ENCODE data around the gene CTXND1.

Gene CTXND1

DNA sequence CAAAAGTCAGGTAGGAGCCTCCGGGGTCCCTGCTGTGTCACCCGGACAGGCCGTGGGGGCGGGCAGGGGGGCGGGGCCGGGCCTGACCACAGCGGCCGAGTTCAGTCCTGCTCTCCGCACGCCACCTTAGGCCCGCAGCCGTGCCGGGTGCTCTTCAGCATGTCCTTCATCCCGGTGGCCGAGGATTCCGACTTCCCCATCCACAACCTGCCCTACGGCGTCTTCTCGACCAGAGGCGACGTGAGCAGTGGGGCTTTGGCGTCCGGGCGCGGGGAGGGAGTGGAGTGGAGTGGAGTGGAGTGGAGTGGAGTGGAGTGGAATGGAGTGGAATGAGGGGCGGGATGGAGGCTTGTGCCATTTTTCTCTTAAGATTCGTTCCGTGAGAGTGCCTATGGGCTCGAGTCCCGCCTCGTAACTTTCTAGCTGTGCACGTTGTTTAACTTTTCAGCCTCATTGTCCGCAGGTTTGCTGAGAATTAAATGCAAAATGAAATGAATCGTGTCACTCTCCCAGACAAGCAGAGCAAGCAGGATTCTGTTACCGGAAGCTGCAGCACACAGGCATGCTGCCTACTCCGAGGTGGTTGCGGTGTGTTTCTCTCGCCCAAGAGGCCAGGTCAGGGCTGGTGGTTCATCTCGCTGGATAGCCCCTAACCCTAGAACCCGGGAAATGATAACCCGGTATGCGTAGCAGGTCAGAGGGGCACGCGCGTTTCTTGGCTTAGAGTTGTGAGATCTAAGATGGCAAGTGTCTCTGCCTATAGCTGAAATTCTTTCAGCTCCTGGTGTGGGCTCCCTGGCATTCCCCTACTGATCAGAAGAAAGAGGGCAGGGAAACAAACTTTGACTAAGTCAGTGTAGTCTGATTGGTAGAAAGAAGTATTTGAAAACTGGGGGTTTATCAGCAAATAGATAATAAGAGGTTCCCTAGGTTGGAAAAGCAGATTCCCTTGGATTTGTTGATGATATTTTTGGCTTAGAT lies 98.8 kb downstream of the CTXND1 start, which contains the start of gene FAH:
FAH (plus strand) TSS at position 104 of the 981 bp plus-strand sequence; CDS start at position 160, 56 bp downstream.
- Histone ChIP-seq H3K27me3 (replicated peaks) (no peaks in the 10 kb centered on the region), H3K27ac (peak within 1 kb of the TSS; percentile 71), H3K36me3 (replicated peaks) (no peaks in the 10 kb centered on the region), H3K4me3 (ENCODE audit: low read depth, low read length) (peak within 1 kb of the TSS; percentile 80)
- TF ChIP-seq, protein P1, sequence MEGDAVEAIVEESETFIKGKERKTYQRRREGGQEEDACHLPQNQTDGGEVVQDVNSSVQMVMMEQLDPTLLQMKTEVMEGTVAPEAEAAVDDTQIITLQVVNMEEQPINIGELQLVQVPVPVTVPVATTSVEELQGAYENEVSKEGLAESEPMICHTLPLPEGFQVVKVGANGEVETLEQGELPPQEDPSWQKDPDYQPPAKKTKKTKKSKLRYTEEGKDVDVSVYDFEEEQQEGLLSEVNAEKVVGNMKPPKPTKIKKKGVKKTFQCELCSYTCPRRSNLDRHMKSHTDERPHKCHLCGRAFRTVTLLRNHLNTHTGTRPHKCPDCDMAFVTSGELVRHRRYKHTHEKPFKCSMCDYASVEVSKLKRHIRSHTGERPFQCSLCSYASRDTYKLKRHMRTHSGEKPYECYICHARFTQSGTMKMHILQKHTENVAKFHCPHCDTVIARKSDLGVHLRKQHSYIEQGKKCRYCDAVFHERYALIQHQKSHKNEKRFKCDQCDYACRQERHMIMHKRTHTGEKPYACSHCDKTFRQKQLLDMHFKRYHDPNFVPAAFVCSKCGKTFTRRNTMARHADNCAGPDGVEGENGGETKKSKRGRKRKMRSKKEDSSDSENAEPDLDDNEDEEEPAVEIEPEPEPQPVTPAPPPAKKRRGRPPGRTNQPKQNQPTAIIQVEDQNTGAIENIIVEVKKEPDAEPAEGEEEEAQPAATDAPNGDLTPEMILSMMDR (IDR thresholded peaks at IDR 0.05; ENCODE audit: low read depth, low read length, missing control alignments) = no peak
- peak; percentile 23 for DNase-seq
- in situ Hi-C loops (cut with HindIII; ENCODE audit: low pct_ligation_motif_present, low sequenced_read_pairs) = loop anchor here (25.0 kb wide), 1 partner anchor 266 kb away; the partner anchor contains the start of gene MTHFS

DNA sequence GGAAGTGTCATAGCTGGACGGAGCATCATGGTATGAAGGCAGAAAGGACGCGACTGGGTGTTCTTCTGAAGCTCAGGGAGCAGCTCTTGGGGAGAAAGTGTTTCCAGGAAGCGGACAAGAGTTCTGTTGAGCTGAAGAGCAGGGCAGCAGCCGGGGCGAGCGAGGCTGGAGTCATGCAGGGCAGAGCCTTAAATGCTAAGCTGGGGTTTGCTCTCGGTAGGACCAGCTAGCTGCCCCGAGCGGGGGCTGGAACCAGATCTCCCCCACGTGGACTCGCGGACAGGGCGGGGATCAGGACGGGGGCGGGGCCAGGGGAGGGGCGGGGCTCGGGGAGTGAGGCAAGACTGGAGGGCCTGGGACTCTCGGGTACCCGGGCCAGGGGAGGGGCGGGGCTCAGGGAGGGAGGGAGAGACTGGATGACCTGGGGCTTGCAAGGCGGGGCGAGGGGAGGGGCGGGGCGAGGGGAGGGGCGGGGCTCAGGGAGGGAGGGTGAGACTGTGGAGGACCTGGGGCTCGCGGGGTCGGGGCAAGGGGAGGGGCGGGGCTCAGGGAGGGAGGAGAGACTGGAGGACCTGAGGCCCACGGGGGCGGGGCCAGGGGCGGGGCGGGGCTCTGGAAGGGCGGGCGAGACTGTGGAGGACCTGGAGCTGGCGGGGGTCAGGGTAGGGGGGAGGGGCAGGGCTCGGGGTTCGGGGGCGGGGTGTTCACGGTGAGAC lies 99.7 kb downstream of the CTXND1 start:
- DNase-seq = peak; percentile 93
- Histone ChIP-seq H3K27ac (no peak overlapping the region), H3K36me3 (replicated peaks) (no peaks in the 10 kb centered on the region), H3K4me3 (ENCODE audit: low read depth, low read length) (peak overlapping the region; percentile 80), H3K27me3 (replicated peaks) (no peaks in the 10 kb centered on the region)
- in situ Hi-C loops (cut with HindIII; ENCODE audit: low pct_ligation_motif_present, low sequenced_read_pairs) = loop anchor here (25.0 kb wide), 1 partner anchor 265 kb away; the partner anchor contains the start of gene MTHFS
- TF ChIP-seq, protein P1 (IDR thresholded peaks at IDR 0.05; ENCODE audit: low read depth, low read length, missing control alignments) = no peak

DNA sequence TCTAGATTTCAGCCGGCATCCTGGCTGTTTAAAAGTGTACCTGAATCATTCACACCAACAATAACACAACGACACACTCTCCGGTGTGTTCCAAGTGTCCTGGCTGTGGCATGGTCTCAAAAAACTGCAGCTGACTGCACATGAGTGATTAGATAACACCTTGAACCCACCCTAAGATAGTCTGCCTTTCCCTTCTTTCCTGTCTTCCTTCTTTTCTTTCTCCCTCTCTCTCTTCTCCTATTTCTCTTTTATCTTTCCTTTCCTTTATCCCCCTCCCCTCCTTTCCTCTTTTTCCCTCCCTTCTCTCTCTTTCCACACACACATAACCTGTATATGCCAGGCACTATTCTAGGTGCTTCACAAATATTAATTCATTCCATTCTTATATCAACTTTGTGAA lies 100.4 kb downstream of the CTXND1 start:
- TF ChIP-seq, protein P1 (IDR thresholded peaks at IDR 0.05; ENCODE audit: low read depth, low read length, missing control alignments) = no peak
- in situ Hi-C loops (cut with HindIII; ENCODE audit: low pct_ligation_motif_present, low sequenced_read_pairs) = loop anchor here (25.0 kb wide), 1 partner anchor 264 kb away; the partner anchor contains the start of gene MTHFS
- Histone ChIP-seq H3K27me3 (replicated peaks) (no peaks in the 10 kb centered on the region), H3K4me3 (ENCODE audit: low read depth, low read length) (no peak overlapping the region), H3K27ac (no peak overlapping the region), H3K36me3 (replicated peaks) (no peaks in the 10 kb centered on the region)
- no peak for DNase-seq

DNA sequence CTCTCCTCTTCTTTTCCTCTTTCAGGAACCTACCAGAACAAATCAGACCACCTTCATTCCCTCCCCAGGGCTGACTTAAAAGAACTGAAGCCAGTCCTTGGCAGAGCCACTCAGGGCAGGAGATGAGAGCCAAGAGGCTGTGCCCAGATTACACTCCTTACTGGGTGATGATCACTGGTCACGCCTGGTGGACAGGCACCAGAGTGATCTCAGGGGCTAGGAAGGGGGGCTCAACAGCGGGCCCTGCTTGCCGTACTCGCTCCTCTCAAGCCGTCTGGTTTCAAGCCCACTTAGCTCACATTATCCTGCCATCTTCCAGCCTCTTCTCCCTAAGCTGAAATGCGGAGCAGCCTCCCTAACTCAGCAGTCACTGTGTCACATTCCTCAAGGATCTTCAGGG lies 100.9 kb downstream of the CTXND1 start:
- no peak for DNase-seq
- in situ Hi-C loops (cut with HindIII; ENCODE audit: low pct_ligation_motif_present, low sequenced_read_pairs) = loop anchor here (25.0 kb wide), 1 partner anchor 264 kb away; the partner anchor contains the start of gene MTHFS
- Histone ChIP-seq H3K4me3 (ENCODE audit: low read depth, low read length) (no peak overlapping the region), H3K36me3 (replicated peaks) (no peaks in the 10 kb centered on the region), H3K27me3 (replicated peaks) (no peaks in the 10 kb centered on the region), H3K27ac (no peak overlapping the region)
- TF ChIP-seq, protein P1 (IDR thresholded peaks at IDR 0.05; ENCODE audit: low read depth, low read length, missing control alignments) = no peak

Measured in brain microvascular endothelial cell (primary cell).